HepG2 (cell line): Measurements from ENCODE around the gene CLEC16A. TPM values are rescaled to one million over a fixed set of nuclear protein-coding genes. Genes with fewer than 3 reads are reported as not detected.

ENCODE experiments used
- AGO1 ChIP-seq: fragments of 200-400 bp; formaldehyde crosslinking; IDR thresholded peaks from 2 replicates; pipeline ENCODE4 v1.6.1; 2017; ENCODE audit warnings: mild to moderate bottlenecking, low read depth, low read length, moderate library complexity; ENCODE audit not compliant: poor library complexity, severe bottlenecking
- ARID2 ChIP-seq: sonication (generic); formaldehyde crosslinking; IDR thresholded peaks from 2 replicates; pipeline ENCODE4 v1.8.1; 2022; ENCODE audit warnings: mild to moderate bottlenecking, missing genetic modification reagents, borderline replicate concordance
- ASH2L ChIP-seq: fragments of 300-600, 200-600 bp; sonication (generic); IDR thresholded peaks from 2 replicates; pipeline ENCODE4 v1.7.0; 2017; ENCODE audit warnings: low read depth, mild to moderate bottlenecking, moderate library complexity, mixed read lengths, low read length; ENCODE audit not compliant: insufficient read length
- ETV6 ChIP-seq: sonication (generic); formaldehyde crosslinking; conservative IDR thresholded peaks from 2 replicates; pipeline ENCODE4 v1.4.0; 2020; ENCODE audit warnings: missing genetic modification reagents
- EZH2 ChIP-seq: conservative IDR thresholded peaks from 2 replicates; pipeline ENCODE4 v1.6.1; 2012; ENCODE audit warnings: mild to moderate bottlenecking, low read depth, low read length, moderate library complexity
- FOSL1 ChIP-seq: sonication (generic); formaldehyde crosslinking; IDR thresholded peaks from 2 replicates; pipeline ENCODE4 v1.9.0; 2021; ENCODE audit warnings: missing genetic modification reagents, borderline replicate concordance
- RORA ChIP-seq: sonication (generic); formaldehyde crosslinking; IDR thresholded peaks from 2 replicates; pipeline ENCODE4 v1.5.0; 2020; ENCODE audit warnings: mild to moderate bottlenecking, missing genetic modification reagents, moderate library complexity
- SALL2 ChIP-seq: sonication (generic); formaldehyde crosslinking; IDR thresholded peaks from 2 replicates; pipeline ENCODE4 v1.8.1; 2023; ENCODE audit warnings: mild to moderate bottlenecking, missing genetic modification reagents, inconsistent platforms
- ZFP36L1 ChIP-seq: sonication (generic); formaldehyde crosslinking; IDR thresholded peaks from 2 replicates; pipeline ENCODE4 v1.8.0; 2022; ENCODE audit warnings: mild to moderate bottlenecking, missing genetic modification reagents, moderate library complexity
- ZMYM3 ChIP-seq: sonication (generic); formaldehyde crosslinking; IDR thresholded peaks from 2 replicates; pipeline ENCODE4 v1.5.1; 2020; ENCODE audit warnings: mild to moderate bottlenecking, missing genetic modification reagents
- ZNF446 ChIP-seq: sonication (generic); formaldehyde crosslinking; IDR thresholded peaks from 2 replicates; pipeline ENCODE4 v1.5.0; 2020; ENCODE audit warnings: mild to moderate bottlenecking, missing genetic modification reagents
- ZNF512B ChIP-seq: sonication (generic); formaldehyde crosslinking; IDR thresholded peaks from 2 replicates; pipeline ENCODE4 v1.5.1; 2020; ENCODE audit warnings: missing genetic modification reagents, mild to moderate bottlenecking, borderline replicate concordance
- ZNF546 ChIP-seq: sonication (generic); formaldehyde crosslinking; conservative IDR thresholded peaks from 2 replicates; pipeline ENCODE4 v1.8.1; 2023; ENCODE audit warnings: mild to moderate bottlenecking, missing genetic modification reagents
- ZNF567 ChIP-seq: sonication (generic); formaldehyde crosslinking; IDR thresholded peaks from 2 replicates; pipeline ENCODE4 v1.8.1; 2023; ENCODE audit warnings: mild to moderate bottlenecking, missing genetic modification reagents, borderline replicate concordance
- ZNF768 ChIP-seq: sonication (generic); formaldehyde crosslinking; IDR thresholded peaks from 2 replicates; pipeline ENCODE4 v1.4.0; 2020; ENCODE audit warnings: missing genetic modification reagents
- polyA plus RNA-seq, 8 experiments: library from polyadenylated mRNA; depleted of rRNA in 3 of 8; stranded (reverse) in 7 of 8; unstranded in 1 of 8; fragments of >200 nt; fragmentation: Illumina TruSeq in 4 of 8; extraction: Trizol in 4 of 8; gene quantifications; 2 replicates each; pipeline versions ENCODE4 v1.2.1 to v1.2.3, GENCODE V29; 2011 to 2016; ENCODE audit warnings: low read depth in 4 of 8, missing spikeins in 1 of 8, mixed read lengths in 1 of 8; ENCODE audit not compliant: insufficient read depth in 1 of 8
- total RNA-seq, 5 experiments: library from RNA; depleted of rRNA; stranded (reverse); fragments of >200 nt; fragmentation: Illumina TruSeq; extraction: Trizol; gene quantifications; 2 replicates each; pipeline ENCODE4 v1.2.3, GENCODE V29; 2016; ENCODE audit warnings: low read depth in 1 of 5
- TF ChIP-seq, protein P1 (sequence below): sonication (generic); formaldehyde crosslinking; IDR thresholded peaks from 2 replicates; pipeline ENCODE4 v1.4.0; 2020; ENCODE audit warnings: missing genetic modification reagents, borderline replicate concordance
- TF ChIP-seq, protein P2 (sequence below): sonication (generic); formaldehyde crosslinking; IDR thresholded peaks from 2 replicates; pipeline ENCODE4 v1.5.0; 2020; ENCODE audit warnings: mild to moderate bottlenecking, missing genetic modification reagents

The CLEC16A gene
- total and polyA plus RNA-seq, 2 of the 13 experiments (the other 11 are each of a cell fraction or from before 2014, with no cell fraction given): 8.5 to 10.3 TPM

- peak; percentile 44; the same call in 1 of the 2 replicates for TF ChIP-seq ZMYM3 (CRISPR knock-in tag)
- TF ChIP-seq ZNF512B (CRISPR knock-in tag): no peak
- TF ChIP-seq ZFP36L1 (CRISPR knock-in tag): no peak
- TF ChIP-seq ZNF546 (CRISPR knock-in tag): 0 out of 2 replicates have a peak, but pooled peaks have one; percentile 3
- TF ChIP-seq ASH2L: no peak
- TF ChIP-seq SALL2 (CRISPR knock-in tag): no peak
- no peak for TF ChIP-seq ZNF567 (CRISPR knock-in tag)
- TF ChIP-seq ZNF446 (CRISPR knock-in tag): no peak
- TF ChIP-seq, protein P1, sequence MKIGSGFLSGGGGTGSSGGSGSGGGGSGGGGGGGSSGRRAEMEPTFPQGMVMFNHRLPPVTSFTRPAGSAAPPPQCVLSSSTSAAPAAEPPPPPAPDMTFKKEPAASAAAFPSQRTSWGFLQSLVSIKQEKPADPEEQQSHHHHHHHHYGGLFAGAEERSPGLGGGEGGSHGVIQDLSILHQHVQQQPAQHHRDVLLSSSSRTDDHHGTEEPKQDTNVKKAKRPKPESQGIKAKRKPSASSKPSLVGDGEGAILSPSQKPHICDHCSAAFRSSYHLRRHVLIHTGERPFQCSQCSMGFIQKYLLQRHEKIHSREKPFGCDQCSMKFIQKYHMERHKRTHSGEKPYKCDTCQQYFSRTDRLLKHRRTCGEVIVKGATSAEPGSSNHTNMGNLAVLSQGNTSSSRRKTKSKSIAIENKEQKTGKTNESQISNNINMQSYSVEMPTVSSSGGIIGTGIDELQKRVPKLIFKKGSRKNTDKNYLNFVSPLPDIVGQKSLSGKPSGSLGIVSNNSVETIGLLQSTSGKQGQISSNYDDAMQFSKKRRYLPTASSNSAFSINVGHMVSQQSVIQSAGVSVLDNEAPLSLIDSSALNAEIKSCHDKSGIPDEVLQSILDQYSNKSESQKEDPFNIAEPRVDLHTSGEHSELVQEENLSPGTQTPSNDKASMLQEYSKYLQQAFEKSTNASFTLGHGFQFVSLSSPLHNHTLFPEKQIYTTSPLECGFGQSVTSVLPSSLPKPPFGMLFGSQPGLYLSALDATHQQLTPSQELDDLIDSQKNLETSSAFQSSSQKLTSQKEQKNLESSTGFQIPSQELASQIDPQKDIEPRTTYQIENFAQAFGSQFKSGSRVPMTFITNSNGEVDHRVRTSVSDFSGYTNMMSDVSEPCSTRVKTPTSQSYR (CRISPR knock-in tag): no peak
- TF ChIP-seq ETV6 (CRISPR knock-in tag): no peak
- TF ChIP-seq AGO1: no peak
- no peak for TF ChIP-seq FOSL1 (CRISPR knock-in tag)
- peak; percentile 28; the same call in 1 of the 2 replicates for TF ChIP-seq ZNF768 (CRISPR knock-in tag)
- TF ChIP-seq RORA (CRISPR knock-in tag): no peak
- TF ChIP-seq, protein P2, sequence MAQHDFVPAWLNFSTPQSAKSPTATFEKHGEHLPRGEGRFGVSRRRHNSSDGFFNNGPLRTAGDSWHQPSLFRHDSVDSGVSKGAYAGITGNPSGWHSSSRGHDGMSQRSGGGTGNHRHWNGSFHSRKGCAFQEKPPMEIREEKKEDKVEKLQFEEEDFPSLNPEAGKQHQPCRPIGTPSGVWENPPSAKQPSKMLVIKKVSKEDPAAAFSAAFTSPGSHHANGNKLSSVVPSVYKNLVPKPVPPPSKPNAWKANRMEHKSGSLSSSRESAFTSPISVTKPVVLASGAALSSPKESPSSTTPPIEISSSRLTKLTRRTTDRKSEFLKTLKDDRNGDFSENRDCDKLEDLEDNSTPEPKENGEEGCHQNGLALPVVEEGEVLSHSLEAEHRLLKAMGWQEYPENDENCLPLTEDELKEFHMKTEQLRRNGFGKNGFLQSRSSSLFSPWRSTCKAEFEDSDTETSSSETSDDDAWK (CRISPR knock-in tag): no peak
- TF ChIP-seq EZH2: no peak
- TF ChIP-seq ARID2: no peak
Observed at GRCh38 chr16:10954903-10955302, 10.5 kb downstream of the CLEC16A start (continued).
